ENCODE data around the gene ZC3H15.

Gene ZC3H15

GRCh38 chr2:186546846-186547245 is 60.8 kb downstream of the ZC3H15 start:
- Histone ChIP-seq H3K27ac (ENCODE audit: low read length) (no peak overlapping the region), H3K4me1 (ENCODE audit: control insufficient read depth, low read depth, low read length) (peaks cover 31% of the 10 kb centered on the region), H3K36me3 (ENCODE audit: control insufficient read depth, low read depth, low read length) (no peaks in the 10 kb centered on the region), H3K27me3 (ENCODE audit: control insufficient read depth, insufficient read depth, low read length) (no peaks in the 10 kb centered on the region), H3K4me3 (ENCODE audit: low read length) (no peak overlapping the region), H3K9ac (ENCODE audit: low read length) (no peak overlapping the region), H3K9me3 (ENCODE audit: control insufficient read depth, low read depth, low read length) (no peaks in the 10 kb centered on the region)

GRCh38 chr2:186551323-186552050 is 65.4 kb downstream of the ZC3H15 start:
- no peaks in the 10 kb centered on the region for H3K9me3 ChIP-seq (ENCODE audit: control insufficient read depth, low read depth, low read length)
- H3K9ac ChIP-seq (ENCODE audit: low read length), result no peak overlapping the region
- H3K27me3 ChIP-seq (ENCODE audit: control insufficient read depth, insufficient read depth, low read length), result no peaks in the 10 kb centered on the region
- no peaks in the 10 kb centered on the region for H3K4me1 ChIP-seq (ENCODE audit: control insufficient read depth, low read depth, low read length)
- H3K36me3 ChIP-seq (ENCODE audit: control insufficient read depth, low read depth, low read length), result no peaks in the 10 kb centered on the region
- no peak overlapping the region for H3K27ac ChIP-seq (ENCODE audit: low read length)
- H3K4me3 ChIP-seq (ENCODE audit: low read length), result no peak overlapping the region

DNA sequence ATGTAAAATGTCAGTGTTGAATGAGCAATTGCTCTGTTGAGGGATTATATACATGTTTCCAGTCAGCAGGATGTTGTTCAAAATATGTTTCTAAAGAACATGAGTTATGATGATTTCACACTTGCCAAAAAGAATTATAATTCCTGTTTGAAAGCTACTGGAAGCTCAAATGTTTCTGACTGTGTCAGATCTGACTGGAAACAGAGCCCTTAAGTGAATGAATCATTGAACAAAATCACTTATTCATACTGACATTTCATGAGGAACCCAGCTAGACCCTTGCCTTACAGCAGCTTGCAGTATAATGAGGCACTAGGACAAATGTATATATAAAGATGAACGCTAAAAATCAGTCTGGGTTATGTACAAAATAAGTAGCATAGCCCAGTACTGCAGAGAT is 68.4 kb downstream of the ZC3H15 start:
- H3K9ac ChIP-seq (ENCODE audit: low read length), result no peak overlapping the region
- no peak overlapping the region for H3K27ac ChIP-seq (ENCODE audit: low read length)
- H3K4me1 ChIP-seq (ENCODE audit: control insufficient read depth, low read depth, low read length), result no peaks in the 10 kb centered on the region
- no peaks in the 10 kb centered on the region for H3K27me3 ChIP-seq (ENCODE audit: control insufficient read depth, insufficient read depth, low read length)
- H3K9me3 ChIP-seq (ENCODE audit: control insufficient read depth, low read depth, low read length), result no peaks in the 10 kb centered on the region
- no peaks in the 10 kb centered on the region for H3K36me3 ChIP-seq (ENCODE audit: control insufficient read depth, low read depth, low read length)
- no peak overlapping the region for H3K4me3 ChIP-seq (ENCODE audit: low read length)

DNA sequence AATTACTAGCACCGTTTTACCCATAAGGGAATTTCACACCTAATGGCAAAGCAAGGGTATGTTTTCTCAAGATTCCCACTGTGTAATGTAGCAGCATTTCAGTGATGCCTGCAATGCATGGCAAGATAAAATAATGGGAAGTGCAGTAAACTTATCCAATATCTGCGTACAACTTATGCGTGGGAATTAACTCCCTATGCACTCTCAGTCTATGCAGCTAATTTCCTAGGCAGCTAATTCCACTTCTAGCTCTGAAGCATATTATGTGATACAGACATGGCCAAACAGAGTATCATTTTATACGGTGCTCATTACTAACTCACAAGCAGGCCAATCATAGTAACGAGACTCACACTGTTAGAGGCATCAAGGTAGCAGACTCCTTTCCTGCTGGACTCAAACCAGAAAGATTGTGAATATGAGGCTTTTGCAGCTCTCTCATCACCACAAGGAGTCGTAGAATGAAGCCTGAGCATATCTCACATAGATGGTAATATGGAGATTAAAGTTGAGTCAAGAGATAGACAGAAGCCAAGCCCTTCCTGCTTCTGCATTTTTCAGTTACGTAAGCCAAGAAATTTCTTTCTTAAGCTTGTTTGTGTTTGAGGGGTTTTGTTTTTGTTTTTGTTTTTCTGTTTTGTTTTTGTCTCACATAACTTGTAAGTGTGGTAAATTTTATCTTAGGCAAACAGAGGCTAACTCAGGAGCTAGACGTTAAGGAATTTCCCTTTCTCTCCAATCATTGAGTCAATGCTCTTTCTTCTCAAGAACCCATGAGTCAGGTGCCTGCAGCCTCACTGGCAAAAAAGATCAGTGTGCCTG is 69.0 kb downstream of the ZC3H15 start:
- H3K9ac ChIP-seq (ENCODE audit: low read length), result no peak overlapping the region
- H3K4me1 ChIP-seq (ENCODE audit: control insufficient read depth, low read depth, low read length), result no peaks in the 10 kb centered on the region
- no peaks in the 10 kb centered on the region for H3K9me3 ChIP-seq (ENCODE audit: control insufficient read depth, low read depth, low read length)
- H3K27me3 ChIP-seq (ENCODE audit: control insufficient read depth, insufficient read depth, low read length), result no peaks in the 10 kb centered on the region
- H3K36me3 ChIP-seq (ENCODE audit: control insufficient read depth, low read depth, low read length), result no peaks in the 10 kb centered on the region
- no peak overlapping the region for H3K27ac ChIP-seq (ENCODE audit: low read length)
- H3K4me3 ChIP-seq (ENCODE audit: low read length), result no peak overlapping the region

GRCh38 chr2:186558512-186559276 is 72.6 kb downstream of the ZC3H15 start:
- H3K9me3 ChIP-seq (ENCODE audit: control insufficient read depth, low read depth, low read length), result no peaks in the 10 kb centered on the region
- H3K27me3 ChIP-seq (ENCODE audit: control insufficient read depth, insufficient read depth, low read length), result no peaks in the 10 kb centered on the region
- no peaks in the 10 kb centered on the region for H3K4me1 ChIP-seq (ENCODE audit: control insufficient read depth, low read depth, low read length)
- no peak overlapping the region for H3K9ac ChIP-seq (ENCODE audit: low read length)
- H3K27ac ChIP-seq (ENCODE audit: low read length), result no peak overlapping the region
- H3K36me3 ChIP-seq (ENCODE audit: control insufficient read depth, low read depth, low read length), result no peaks in the 10 kb centered on the region
- no peak overlapping the region for H3K4me3 ChIP-seq (ENCODE audit: low read length)

All from iPS-18a (cell line).